NCI-H510A (cell line): ENCODE measurements around the gene CMIP.
"Not testable (repeated sequence)": the region's sequence is repeated elsewhere in the genome, so short reads cannot be mapped to it uniquely, and the experiment has no call there.

Source experiments
- DNase-seq: peaks from one replicate; lab custom pipeline; 2025; lab: John Stamatoyannopoulos, UW

CMIP gene

DNA sequence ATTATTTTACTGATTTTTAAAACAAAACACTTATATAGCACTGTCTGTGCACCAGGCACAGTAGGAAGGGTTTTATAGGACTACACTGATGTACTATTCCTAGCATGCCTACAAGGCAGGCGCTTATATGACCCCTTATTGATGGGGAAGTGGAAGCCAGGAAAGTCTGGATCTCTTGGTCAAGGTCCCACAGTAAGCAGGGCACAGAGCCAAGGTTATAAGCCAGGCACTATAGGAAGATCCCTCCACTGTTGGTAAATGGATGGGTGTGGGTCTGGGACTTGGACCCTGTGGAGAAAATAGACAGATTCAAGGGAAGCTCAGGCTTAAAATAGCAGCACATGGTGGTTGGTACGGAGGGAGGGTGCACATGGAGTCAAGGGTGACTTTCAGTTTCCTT lies 275.4 kb downstream of the CMIP start:
- no peak for DNase-seq

DNA sequence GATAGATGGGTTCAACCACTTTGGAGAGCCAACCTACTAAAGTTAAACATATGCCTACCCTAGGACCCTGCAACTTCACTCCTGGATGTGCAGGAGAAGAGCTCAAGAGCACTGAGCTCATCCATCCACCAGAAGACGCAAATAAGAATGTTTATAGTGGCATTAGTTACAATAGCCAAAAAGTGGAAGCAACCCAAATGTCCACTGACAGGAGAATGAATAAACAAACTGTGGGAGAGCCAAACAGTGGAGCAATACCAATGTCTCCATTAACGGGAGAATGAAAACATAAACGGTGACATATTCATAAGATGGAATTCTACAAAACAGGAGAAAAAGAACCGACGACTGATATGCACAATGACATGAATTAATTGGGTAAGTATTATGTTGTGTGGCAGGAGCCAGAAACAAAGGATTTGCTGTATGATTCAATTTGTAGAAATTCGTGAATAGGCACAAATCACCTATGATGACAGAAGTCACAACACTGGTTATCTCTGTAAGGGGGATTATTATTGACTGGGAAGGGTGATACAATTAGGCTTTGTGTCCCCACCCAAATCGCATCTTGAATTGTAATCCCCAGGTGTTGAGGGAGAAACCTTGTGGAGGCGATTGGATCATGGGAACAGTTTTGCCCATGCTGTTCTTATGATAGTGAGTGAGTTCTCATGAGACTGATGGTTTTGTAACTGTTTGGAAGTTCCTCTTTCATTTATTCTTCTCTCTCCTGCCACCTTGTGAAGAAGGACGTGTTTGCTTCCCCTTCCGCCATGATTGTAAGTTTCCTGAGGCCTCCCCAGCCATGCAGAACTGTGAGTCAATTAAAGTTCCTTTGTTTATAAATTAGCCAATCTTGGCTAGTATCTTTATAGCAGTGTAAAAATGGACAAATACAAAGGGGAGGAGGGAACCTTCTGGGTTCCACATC lies 276.6 kb downstream of the CMIP start:
- DNase-seq, result no peak

DNA sequence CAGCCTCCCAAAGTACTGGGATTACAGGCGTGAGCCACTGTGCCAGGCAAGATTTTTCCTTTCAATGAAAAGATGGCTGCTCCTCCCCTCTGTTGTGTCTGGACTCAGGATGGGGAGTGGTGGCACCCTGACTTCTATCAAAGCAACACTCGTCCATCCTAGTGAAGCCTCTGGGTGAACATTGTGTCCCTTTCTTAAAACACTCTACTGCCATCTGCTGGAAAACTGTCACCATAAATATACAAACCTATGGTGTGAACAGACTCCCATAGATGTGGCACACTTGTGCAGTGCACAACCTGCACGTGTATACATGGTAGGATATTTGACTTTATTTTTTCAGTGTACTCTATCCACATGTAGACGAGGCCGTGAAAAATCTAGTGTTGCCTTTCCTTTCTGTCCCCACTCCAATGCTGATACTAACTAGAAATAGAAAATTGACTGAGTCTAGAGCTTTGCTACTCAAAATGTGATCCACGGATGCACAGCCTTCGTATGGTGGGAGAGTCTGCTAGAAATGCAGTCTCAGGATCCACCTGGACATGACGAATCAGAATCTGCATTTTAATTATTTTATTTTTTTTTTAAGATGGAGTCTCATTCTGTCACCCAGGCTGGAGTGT lies 278.6 kb downstream of the CMIP start:
- DNase-seq, result peak; percentile 56

DNA sequence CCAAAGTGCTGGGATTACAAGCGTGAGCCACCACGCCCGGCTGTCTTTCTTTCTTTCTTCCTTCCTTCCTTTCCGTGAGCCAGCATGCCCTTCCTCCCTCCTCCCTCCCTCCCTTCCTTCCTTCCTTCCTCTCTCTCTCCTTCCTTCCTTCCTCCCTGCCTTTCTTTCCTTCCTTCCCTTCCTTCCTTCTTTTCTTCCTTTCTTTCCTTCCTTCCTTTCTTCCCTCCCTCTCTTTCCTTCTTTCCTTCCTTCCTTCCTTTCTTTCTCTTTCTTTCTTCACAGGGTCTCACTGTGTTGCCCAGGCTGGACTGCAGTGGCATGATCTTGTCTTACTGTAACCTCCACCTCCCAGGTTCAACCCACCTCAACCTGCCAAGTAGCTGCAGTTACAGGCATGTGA lies 283.8 kb downstream of the CMIP start:
- DNase-seq, result no peak

DNA sequence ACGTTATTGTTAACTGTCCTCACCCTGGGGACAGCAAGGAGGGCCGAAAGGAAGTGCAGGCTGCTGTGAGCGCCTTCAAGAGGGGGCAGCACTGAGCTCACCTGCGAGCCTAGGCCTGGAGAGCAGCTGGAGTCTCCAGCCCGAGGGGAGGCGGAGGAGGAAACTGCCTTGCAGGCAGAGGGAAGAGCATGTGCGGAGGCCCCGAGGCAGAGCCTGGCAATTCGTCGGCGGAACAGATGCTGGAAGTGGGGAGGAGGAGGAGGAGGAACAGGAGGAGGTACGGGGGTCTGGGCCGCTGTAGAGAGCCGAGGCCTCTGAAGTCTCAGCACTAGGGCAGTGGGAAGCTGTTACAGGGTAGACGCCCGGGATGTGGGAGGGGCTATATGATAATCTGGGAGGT lies 284.8 kb downstream of the CMIP start:
- DNase-seq, result no peak

DNA sequence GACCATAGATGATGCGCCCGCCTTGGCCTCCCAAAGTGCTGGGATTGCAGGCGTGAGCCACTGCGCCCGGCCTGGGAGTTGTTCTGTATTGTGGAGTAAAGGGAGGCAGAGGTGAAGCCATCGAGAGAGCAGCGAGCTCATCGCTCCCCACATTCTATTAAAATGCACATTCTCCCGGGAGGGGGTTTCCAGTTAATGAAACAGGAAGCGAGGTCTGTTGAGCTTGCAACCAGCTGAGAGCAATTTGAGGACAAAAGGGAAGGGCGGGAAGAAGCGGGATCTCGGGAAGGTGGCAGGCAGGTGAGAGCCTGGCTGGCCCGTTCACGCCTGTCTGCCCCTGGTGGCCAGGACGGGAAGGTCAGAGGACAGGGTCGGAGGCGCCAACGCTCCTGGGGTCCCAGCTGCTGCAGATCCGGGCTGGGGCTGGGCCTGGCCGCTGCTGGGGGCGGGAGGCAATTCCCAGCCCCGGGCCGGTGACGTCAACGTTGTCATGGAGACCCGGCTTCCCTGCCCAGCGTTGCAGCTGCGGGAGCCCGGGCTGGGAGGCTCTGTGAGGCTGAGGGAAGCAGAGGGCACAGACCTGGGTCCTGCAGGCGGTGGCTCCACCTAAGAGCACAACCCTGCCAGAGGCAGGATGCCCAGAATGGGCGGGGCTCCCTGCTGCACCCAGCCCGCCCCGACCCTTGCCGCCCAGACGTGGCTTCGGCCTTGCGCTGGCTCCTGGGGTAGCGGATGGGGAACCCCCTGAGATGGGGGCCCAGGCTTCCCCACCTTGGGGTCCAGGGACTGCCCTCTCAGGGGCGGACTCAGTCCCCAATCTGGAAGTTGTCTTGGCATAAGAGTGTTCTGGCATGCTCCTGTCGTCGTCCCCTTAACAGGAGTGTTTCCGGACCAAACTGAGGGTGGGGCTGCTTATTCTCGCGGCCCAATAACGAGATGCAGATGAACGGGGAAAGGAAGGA lies 285.8 kb downstream of the CMIP start:
- peak; percentile 82 for DNase-seq

DNA sequence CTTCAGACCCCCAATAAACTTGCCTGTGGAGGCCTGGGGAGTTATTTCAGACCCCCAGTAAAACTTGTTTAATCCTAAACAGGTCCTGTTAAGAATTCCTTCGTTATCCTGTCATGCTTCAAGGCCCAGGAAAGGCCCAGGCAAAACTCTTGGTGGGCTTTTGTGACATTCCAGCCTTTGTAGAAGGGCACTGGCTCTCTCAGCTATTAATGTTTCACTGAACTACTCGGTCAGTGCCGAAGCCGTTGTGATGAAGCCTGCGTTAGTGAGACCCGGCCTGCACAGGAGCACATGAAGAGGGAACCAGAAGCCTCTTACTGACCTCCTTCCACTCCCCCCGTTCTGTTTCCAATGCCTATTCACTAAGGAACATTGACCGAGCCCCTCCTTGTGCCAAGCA lies 287.0 kb downstream of the CMIP start:
- DNase-seq, result no peak

DNA sequence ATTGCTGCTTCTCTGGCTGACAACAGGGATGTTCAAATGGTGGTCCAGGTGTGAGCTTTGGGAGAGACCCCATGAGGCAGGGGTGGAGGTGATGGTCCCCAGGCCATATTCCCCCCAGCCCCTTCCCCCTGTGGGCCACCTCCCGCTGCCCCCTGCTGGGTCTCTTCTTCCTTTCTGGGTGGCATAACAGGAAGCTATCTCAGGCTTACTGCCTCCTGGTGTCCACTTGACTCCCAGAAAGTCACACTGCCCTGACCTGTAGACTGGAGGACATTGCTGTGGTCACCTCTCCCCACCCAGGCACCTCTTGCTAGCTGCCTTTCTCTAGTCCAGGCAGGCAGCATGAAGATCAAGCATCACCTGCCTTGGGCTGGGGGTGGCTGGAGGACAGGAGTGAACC lies 288.1 kb downstream of the CMIP start:
- DNase-seq, result no peak

DNA sequence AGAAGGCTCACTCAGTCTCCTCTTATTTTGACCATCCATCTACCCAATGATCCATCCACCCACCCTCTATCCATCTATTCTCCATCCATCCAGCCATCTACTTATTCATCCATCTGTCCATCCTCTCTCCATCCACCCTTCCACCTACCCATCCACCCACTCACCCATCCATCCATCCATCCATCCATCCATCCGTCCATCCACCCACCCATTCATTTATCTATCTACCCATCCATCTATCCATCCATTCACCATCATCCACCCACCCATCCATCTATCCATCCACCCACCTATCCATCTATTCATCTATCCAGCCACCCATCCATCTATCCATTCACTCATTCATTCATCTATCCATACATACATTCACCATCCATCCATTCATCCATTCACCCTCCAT lies 288.7 kb downstream of the CMIP start:
- no peak for DNase-seq

DNA sequence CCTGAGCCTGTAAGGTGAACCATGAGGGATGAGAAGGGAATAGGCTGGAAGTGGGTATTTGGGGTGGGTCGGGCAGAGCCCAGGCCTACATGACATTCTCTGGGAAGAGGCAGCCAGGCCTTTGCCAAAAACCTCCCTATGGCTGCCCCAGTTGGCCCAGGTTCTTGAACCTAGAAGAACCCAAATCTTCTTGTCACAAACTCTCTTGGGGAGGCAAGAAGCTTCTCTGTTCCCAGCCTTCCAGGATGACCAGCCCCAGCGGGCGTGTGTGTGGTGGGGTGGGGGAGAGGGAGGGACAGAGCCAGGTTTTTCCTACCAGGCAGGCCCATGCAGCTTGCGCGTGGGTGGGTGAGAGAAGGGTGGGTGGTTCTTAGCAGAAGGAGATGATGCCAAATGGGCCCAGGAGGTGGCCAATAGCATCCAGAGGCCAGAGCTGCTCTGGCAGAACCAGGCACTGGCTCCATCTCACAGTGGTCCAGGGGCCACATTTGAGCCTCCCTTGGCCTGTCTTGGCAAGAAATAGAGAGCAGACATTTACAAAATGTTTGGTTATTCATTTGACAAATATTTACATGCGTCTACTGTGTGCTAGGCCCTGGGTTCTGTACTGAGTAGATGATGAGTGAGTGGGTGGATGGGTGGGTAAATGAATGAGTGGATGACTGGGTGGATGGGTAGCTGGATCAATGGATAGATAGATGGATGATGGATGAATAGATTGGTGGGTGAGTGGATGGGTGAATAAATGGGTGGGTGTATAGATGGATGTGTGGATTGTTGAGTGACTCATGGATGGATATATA lies 290.2 kb downstream of the CMIP start:
- no peak for DNase-seq

DNA sequence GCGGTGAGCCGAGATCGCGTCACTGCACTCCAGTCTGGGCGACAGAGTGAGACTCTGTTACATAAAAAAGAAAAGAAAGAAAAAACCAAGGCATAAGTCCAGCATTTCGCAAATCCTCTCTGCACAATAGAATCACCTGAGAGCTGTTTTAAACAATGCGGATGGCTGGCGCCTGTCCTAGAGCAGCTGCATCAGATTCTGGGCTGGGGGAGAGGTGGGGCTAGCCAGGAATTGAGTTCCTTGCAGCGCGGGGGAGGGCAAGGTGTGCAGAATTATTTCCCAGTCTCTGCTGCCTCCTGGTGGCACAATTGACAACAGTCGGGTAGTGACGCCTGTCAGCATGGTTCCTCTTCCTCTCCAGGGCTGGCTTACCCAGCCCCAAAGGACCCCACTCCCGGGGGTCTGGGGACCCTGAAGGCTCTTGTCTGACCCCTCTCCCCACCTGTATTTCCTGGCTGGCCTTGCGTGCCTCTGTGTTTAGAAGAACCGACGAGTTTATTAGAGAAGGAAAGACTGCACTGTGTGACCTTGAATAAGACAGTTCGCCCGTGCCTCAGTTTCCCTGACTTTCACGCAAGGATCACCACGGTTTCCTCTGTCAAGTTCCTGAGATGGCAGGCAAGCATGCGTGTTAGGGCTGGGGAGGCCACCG lies 293.4 kb downstream of the CMIP start:
- peak; percentile 61 for DNase-seq

DNA sequence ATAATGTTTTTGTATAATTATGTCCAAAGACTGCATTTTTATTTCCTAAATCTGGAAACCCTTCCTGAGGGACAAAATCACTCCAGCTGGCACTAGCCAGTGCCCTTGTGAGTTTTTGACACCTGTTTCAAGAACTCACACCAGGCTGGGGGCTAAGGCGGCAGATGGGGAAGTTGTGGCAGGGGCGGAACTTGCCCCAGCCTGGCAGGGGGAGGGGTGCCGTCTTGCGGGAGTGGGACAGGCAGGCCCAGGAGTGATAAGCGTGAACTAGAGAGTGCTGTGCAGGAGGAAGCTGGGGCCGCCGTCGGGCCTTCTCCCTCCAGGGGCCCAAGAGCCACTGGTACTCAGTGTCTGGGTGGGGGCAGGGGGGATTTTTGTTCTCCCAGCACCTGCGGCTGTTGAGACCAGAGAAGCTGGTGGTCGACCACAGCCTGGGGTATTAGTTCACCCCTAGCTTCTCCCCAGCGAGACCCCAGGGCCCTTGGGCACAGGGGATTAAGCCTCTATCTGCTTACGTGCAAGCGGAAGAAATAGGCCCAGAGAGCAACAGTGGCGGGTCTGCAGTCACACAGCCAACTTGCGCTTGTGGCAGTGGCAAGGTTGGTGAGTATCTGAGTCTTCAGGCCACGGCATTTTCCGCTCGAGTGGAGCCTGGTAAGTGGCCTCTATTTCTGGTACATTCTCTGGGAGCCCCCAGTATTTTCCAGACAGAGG lies 294.3 kb downstream of the CMIP start:
- no peak for DNase-seq

DNA sequence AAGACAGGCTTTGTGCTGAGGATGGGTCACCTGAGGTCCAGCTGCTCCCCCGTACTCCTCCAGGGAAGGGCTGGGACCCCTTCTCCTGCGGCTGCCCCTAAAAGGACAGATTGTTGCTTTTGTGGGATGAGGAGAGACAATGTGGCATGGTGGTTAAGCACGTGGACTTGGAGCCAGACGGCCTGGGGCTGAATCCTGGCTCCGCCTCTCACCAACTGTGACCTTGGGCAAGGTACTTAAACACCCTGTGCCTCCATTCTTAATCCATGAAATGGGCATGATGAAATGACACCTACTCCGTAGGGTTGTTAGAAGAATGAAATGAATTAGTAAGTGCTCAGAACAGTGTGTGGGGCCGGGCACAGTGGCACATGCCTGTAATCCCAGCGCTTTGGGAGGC lies 294.9 kb downstream of the CMIP start:
- DNase-seq, result no peak

DNA sequence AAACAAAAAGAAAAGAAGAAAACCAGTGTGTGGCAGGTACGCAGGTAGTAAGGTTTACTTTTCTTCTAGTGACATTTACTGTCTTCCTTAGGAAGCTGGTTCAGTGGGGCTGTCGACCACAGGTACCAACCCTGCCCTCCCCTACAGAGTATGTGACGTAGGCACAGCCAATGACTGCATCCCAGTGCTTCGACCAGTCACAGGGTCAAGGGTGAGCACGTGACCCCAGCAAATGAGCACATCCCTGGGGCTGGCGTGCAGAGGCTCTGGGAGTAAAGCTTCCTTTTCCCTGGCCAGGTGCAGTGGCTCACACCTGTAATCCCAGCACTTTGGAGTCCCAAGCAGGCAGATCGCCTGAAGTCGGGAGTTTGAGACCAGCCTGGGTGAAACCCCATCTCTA lies 295.6 kb downstream of the CMIP start:
- no peak for DNase-seq

DNA sequence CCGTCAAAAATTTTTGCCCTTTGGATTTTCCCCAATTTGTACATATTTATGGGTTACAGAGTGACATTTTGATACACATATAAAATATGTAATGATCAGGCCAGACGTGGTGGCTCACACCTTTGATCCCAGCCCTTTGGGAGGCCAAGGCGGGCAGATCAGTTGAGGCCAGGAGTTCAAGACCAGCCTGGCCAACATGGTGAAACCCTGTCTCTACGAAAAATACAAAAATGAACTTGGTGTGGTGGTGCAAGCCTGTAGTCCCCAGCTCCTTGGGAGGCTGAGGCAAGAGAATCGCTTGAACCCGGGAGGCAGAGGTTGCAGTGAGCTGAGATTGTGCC lies 296.8 kb downstream of the CMIP start:
- DNase-seq, result not testable (repeated sequence)

DNA sequence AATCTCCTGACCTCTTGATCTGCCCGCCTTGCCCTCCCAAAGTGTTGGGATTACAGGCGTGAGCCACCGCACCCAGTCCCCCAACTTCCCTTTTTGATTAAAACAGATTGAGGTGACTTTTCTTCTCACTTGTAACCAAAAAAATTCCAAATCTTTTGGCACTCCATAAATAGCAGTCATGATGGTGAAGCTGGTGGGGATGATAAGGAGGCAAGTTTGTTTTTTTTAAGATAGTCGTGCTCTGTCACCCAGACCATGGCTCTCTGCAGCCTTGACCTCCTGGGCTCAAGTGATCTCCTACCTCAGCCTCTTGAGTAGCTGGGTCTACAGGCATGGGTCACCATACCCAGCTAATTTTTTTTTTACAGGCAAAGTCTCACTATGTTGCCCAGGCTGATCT lies 299.8 kb downstream of the CMIP start:
- DNase-seq, result no peak

DNA sequence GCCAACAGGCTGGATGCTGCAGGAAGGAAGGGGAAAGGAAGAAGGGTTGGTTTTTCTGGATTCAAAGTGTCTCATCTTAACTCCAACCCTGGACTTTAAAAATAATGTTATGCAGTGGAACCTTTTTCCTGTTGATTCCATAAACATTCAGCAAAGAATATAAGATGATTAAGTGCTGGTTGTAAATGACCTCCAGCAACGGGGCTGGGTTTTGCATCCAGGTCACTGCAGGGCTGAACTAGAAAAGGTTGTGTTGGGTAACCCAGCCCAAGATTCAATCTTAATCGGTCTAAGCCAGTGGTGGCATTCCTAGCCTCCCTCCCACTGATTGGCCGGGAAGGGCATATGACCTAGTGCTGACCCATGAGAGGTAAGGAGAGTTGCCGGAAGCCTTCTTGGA lies 300.3 kb downstream of the CMIP start:
- DNase-seq, result no peak

DNA sequence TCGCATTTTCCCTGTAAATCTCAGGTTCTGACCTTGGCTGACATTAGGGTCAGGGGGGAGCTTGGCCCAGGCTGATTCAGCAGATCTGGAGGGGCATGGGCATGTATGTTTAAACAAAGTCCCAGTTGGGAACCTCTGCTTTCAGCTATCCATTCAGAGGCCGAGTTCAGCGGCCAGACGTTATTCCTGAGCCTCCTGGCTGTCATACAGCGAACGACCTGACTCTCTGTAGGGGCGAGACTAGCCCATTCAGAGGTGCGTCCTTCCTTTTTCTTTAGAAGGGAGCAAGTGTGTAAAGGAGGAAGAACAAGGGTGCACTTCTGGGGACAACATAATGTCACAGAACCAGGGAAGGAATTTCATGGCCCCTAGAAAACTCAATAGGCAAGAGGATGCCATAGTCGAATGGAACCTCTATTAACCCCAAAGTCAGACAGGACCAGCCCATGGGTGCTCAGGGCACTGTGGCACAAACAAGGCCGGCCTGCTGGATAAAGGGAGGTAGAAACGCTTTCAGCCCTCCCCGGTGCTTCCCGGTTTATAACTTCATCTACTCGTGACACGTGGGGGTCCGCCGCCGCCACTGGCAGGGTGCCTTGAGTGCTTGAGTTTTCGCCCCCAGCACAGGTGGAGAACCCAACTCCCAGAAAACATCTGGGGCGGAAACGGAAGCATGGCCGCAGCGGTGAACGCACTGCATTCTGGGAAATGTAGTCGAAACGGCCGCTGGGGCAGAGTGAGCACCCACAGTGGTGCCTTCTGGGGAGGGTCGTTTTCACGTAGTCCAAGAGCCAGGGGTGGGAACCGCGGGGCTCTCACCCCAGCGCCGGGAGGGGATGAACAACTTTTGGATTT lies 301.3 kb downstream of the CMIP start:
- no peak for DNase-seq

DNA sequence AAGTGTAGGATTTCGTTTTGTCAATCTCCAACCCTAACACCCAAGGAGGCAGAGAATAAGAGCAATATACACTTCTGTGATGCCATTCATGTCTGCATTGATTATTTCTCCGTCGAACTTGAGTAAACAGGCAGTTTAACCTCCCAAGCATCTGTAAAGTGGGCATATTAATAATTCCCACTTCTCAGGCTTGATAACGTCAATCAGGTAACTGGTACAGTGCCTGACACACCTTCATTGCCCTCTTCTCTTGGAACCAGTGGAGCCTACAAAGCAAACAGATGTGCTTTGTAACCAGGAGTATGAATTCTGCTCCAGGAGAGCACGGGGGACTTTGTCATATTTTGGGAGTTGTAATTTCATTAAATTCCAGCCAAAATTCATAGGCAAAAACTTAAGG lies 302.0 kb downstream of the CMIP start:
- no peak for DNase-seq
